Activated CD4-positive, alpha-beta memory T cell treated with anti-CD3 and anti-CD28 coated beads, Interleukin-2, amount 10 ng/mL, durations not matched to agents 7 days and 5 days (primary cell): Measurements from ENCODE around the gene CLCNKA. TPM values are rescaled to one million over a fixed set of nuclear protein-coding genes. Genes with fewer than 3 reads are reported as not detected.
A peak's percentile ranks its signal among the peaks of the same experiment; 100 is the strongest.
"Not testable (repeated sequence)": the region's sequence is repeated elsewhere in the genome, so short reads cannot be mapped to it uniquely, and the experiment has no call there.

Source experiments
- CTCF ChIA-PET: fragments of 350-600 bp; sonication (Branson Sonifier 250); formaldehyde crosslinking; loops from one replicate; lab custom pipeline; 2021; ENCODE audit warnings: antibody characterized with exemption, inconsistent platforms; lab: Charles Lee
- POLR2A ChIA-PET: fragments of 350-600 bp; sonication (Branson Sonifier 250); formaldehyde crosslinking; loops from one replicate; lab custom pipeline; 2021; ENCODE audit warnings: antibody characterized with exemption; lab: Charles Lee
- DNase-seq: peaks from one replicate; pipeline ENCODE4 v3.0.0-alpha.2; 2020
- H3K27ac Mint-ChIP-seq: one replicate; pipeline ENCODE4 v1.8.0; 2021; ENCODE audit warnings: mild to moderate bottlenecking, mixed read lengths
- H3K27me3 Mint-ChIP-seq: one replicate; pipeline ENCODE4 v1.8.0; 2021; ENCODE audit warnings: mixed read lengths
- H3K36me3 Mint-ChIP-seq: one replicate; pipeline ENCODE4 v1.8.0; 2021; ENCODE audit warnings: low read depth, mixed read lengths
- H3K4me1 Mint-ChIP-seq: one replicate; pipeline ENCODE4 v1.8.0; 2021; ENCODE audit warnings: mixed read lengths
- H3K4me3 Mint-ChIP-seq: one replicate; pipeline ENCODE4 v1.8.0; 2021; ENCODE audit warnings: mild to moderate bottlenecking, mixed read lengths
- H3K9me3 Mint-ChIP-seq: one replicate; pipeline ENCODE4 v1.8.0; 2021; ENCODE audit warnings: mixed read lengths
- total RNA-seq, 2 experiments: library from RNA; stranded (reverse); gene quantifications; one replicate each; pipeline ENCODE4 v1.2.3, GENCODE V29; 2021

CLCNKA gene
- total RNA-seq, 2 experiments from 2014 or later = 0.13 to 0.20 TPM

- H3K36me3 Mint-ChIP-seq = no peaks in the 10 kb centered on the region
- CTCF ChIA-PET = no interaction called here
- no peak overlapping the region for H3K4me3 Mint-ChIP-seq
- no peaks in the 10 kb centered on the region for H3K4me1 Mint-ChIP-seq
- POLR2A ChIA-PET = no interaction called here
- H3K27ac Mint-ChIP-seq = no peak overlapping the region
- no peaks in the 10 kb centered on the region for H3K9me3 Mint-ChIP-seq
- DNase-seq = no peak
- no peaks in the 10 kb centered on the region for H3K27me3 Mint-ChIP-seq
These were observed 30.2 kb upstream of the CLCNKA start for GRCh38 chr1:15991427-15992186.

DNA sequence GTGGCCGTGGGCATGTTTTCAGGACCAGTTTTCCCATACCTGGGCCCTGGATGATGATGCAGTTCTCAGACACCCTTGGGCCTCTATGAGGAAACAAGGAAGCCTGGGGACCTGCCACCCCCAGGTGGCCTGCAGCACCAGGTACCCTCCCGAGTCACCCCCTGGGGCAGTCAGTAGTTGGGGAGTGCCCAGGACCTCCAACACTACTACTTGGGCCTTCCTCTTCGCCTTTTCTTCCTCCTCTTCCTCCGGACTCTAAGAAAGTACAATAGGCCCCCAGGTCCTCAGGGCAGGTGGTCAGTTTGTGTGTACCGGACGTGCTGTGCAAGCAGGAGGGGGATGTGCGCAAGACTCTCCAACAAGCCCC, 29.7 kb upstream of the CLCNKA start:
- no peaks in the 10 kb centered on the region for H3K27me3 Mint-ChIP-seq
- no peaks in the 10 kb centered on the region for H3K4me1 Mint-ChIP-seq
- no peak for DNase-seq
- no peaks in the 10 kb centered on the region for H3K36me3 Mint-ChIP-seq
- H3K9me3 Mint-ChIP-seq = no peaks in the 10 kb centered on the region
- ChIA-PET POLR2A (no interaction called here), CTCF (no interaction called here)
- no peak overlapping the region for H3K27ac Mint-ChIP-seq
- H3K4me3 Mint-ChIP-seq = no peak overlapping the region

DNA sequence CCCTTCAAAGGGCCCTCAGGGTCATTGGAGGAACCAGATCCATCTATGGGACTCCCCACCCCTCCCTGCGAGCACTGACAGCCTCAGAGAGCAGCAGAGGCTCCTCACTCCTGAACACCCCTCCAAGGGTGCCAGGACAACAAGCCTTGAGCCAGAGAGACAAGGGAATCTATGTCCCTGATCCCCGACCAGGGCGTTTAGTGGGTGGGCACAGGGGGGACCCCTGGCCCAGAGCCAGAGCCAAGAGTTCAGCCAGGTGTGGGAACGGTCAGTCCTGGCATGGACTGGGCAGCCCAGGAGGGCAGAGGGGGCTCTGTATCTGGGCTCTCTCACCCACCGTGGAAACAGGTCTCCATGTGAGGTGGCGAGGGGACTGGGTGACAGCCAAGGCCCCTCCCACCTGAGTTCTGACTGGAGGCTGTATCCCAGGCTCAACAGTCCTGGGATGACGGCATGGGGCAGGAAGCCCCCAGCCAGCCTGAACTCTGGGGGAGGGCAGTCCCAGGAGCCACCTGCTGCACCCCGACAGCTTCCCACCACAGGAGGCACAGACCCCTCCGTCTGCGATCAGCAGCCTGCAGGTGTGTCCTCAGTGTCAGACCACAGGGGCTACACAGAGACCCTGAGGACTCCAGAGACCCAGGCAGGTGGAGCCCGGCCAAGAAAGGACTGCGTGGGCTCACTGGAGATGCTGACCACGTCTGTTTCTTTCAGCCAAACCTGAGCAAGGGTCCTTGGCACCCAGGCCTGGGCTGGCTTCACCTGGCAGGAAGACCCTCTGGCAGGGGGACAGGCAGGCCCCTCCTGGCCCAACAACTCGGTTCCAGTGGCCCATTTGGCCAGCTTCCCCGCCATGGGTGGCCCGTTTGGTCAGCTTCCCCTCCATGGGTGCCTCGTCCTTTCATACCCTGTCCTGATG, 29.0 kb upstream of the CLCNKA start:
- no peak for DNase-seq
- Mint-ChIP-seq H3K36me3 (no peaks in the 10 kb centered on the region), H3K27me3 (peaks cover under 1% of the 10 kb centered on the region), H3K4me1 (no peaks in the 10 kb centered on the region), H3K9me3 (no peaks in the 10 kb centered on the region), H3K4me3 (no peak overlapping the region), H3K27ac (no peak overlapping the region)
- ChIA-PET POLR2A (no interaction called here), CTCF (interaction anchor here (1.0 kb wide), 1 partner anchor 45 kb away, joined by 3 read pairs; no protein-coding TSS in a partner anchor)

- Mint-ChIP-seq H3K27me3 (peaks cover 2% of the 10 kb centered on the region), H3K4me3 (no peak overlapping the region), H3K9me3 (no peaks in the 10 kb centered on the region), H3K36me3 (no peaks in the 10 kb centered on the region), H3K4me1 (no peaks in the 10 kb centered on the region), H3K27ac (no peak overlapping the region)
- ChIA-PET CTCF (interaction anchor here (1.0 to 2.0 kb wide), 2 partner anchors 45 to 178 kb away, joined by 3 to 14 read pairs; no protein-coding TSS in a partner anchor), POLR2A (no interaction called here)
- no peak for DNase-seq
These were observed 28.2 kb upstream of the CLCNKA start for GRCh38 chr1:15993666-15994065.

- ChIA-PET POLR2A (no interaction called here), CTCF (interaction anchor here (1.0 to 2.0 kb wide), 2 partner anchors 46 to 179 kb away, joined by 3 to 14 read pairs; no protein-coding TSS in a partner anchor)
- Mint-ChIP-seq H3K9me3 (no peaks in the 10 kb centered on the region), H3K27me3 (peaks cover 7% of the 10 kb centered on the region), H3K4me1 (no peaks in the 10 kb centered on the region), H3K4me3 (no peak overlapping the region), H3K27ac (no peak overlapping the region), H3K36me3 (no peaks in the 10 kb centered on the region)
- DNase-seq = no peak
These were observed 27.8 kb upstream of the CLCNKA start for GRCh38 chr1:15994081-15994480.

DNA sequence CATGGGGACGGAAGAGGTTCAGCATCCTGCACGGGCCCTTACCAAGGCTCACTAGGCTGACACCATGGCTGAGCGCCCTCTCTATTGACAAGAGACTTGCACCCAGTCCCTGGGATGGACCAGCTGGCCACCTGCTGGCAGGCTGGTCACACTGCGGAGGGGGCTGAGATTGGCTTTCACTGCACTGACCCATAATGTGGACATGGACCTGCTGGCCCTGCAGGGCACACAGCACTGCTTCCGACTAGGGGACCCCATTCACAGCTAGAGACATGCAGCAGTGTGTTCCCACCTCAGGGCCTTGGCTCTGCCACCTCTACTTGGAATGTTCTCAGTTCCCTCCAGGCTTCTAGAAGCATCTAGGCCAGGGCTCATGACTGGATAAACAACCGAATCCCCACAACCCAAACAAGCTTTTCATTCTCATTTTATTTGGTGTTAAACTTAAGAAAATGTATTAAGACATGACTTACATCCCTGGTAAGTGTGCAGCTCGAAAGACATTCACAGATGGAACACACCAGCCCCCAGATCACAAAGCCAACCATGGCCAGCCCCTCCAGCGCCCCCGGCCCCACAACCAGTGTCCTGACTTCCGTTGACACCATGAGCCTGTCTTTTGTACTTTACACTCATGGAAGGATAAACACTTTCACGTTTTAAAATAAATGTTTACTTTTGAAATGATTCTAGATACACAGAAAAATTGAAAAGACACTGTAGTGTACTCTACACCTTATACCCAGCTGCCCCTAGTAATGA, 27.1 kb upstream of the CLCNKA start:
- Mint-ChIP-seq H3K36me3 (no peaks in the 10 kb centered on the region), H3K27ac (no peak overlapping the region), H3K9me3 (no peaks in the 10 kb centered on the region), H3K4me1 (no peaks in the 10 kb centered on the region), H3K27me3 (peaks cover 9% of the 10 kb centered on the region), H3K4me3 (no peak overlapping the region)
- POLR2A ChIA-PET = no interaction called here
- peak; percentile 58 for DNase-seq
- CTCF ChIA-PET = interaction anchor here (1.4 to 2.0 kb wide), 3 partner anchors 11 to 203 kb away, joined by 4 to 14 read pairs (median 4); no protein-coding TSS in a partner anchor

DNA sequence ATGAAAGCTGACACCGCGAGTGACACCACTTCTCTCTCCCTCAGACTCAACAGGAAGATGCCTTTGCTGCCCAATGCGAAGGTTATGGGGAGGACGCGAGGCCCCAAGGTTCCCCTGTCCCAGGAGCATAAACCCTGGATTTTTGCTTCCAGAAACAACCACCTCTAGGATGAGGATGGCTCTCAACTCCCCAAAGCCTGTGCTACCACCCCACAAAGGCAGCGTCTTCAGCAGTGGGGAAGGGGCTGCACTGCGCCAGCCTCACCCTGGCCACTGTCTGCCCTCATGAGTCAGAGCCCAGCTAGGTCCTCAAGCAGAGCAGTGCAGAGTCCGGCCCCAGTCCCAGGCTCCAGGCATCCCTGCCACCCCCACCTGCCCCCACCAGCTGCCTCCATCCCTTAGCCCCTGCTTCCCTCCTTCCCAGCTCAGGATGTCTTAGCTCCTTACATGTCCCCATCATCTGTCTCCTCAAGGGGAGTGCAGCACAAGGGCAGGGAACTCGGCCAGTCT, 24.7 kb upstream of the CLCNKA start:
- H3K27me3 Mint-ChIP-seq = peaks cover 13% of the 10 kb centered on the region
- POLR2A ChIA-PET = no interaction called here
- CTCF ChIA-PET = interaction anchor here (0.9 kb wide), 1 partner anchor 181 kb away, joined by 4 read pairs; no protein-coding TSS in a partner anchor
- no peaks in the 10 kb centered on the region for H3K36me3 Mint-ChIP-seq
- H3K4me3 Mint-ChIP-seq = no peak overlapping the region
- DNase-seq = no peak
- H3K9me3 Mint-ChIP-seq = no peaks in the 10 kb centered on the region
- no peaks in the 10 kb centered on the region for H3K4me1 Mint-ChIP-seq
- H3K27ac Mint-ChIP-seq = no peak overlapping the region

DNA sequence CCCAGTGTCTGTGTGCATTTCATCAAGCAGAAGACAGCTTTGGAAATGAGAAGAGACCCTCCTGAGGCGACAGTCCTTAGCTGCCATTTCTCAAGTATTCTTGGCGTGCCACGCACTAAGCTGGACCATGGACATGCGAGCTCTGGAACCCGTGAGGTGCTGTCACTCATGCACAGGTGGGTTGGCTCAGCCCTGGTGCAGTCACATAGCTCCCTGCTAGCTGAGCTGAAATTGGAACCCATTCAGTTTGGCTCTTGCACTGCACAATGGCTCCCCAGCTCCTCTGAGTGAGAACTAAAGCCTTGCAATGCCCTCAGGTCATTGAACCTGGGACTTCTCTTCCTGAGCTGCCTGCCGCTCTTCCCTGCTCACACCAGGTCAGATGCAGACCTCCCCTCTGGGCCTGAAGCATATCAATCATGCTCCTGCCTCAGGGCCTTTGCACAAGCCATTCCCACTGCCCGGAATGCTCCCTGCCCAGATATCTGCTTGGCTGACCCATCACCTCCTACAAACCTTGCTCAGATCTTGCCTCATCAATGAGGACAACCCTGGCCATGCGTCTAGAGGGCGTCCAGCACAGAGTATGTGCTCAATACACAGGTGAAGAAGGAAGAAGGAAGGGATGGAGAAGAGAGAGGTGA, 24.1 kb upstream of the CLCNKA start:
- H3K4me1 Mint-ChIP-seq = no peaks in the 10 kb centered on the region
- ChIA-PET CTCF (interaction anchor here (0.9 to 1.1 kb wide), 4 partner anchors 10 to 205 kb away, joined by 3 to 4 read pairs (median 4); no protein-coding TSS in a partner anchor), POLR2A (no interaction called here)
- no peak overlapping the region for H3K4me3 Mint-ChIP-seq
- no peaks in the 10 kb centered on the region for H3K36me3 Mint-ChIP-seq
- no peak for DNase-seq
- H3K27ac Mint-ChIP-seq = no peak overlapping the region
- peaks cover 13% of the 10 kb centered on the region for H3K27me3 Mint-ChIP-seq
- no peaks in the 10 kb centered on the region for H3K9me3 Mint-ChIP-seq

GRCh38 chr1:15998929-15999328, 22.9 kb upstream of the CLCNKA start:
- H3K9me3 Mint-ChIP-seq = no peaks in the 10 kb centered on the region
- DNase-seq = no peak
- no peaks in the 10 kb centered on the region for H3K4me1 Mint-ChIP-seq
- H3K27ac Mint-ChIP-seq = no peak overlapping the region
- H3K36me3 Mint-ChIP-seq = no peaks in the 10 kb centered on the region
- CTCF ChIA-PET = no interaction called here
- peaks cover 13% of the 10 kb centered on the region for H3K27me3 Mint-ChIP-seq
- POLR2A ChIA-PET = no interaction called here
- H3K4me3 Mint-ChIP-seq = no peak overlapping the region

DNA sequence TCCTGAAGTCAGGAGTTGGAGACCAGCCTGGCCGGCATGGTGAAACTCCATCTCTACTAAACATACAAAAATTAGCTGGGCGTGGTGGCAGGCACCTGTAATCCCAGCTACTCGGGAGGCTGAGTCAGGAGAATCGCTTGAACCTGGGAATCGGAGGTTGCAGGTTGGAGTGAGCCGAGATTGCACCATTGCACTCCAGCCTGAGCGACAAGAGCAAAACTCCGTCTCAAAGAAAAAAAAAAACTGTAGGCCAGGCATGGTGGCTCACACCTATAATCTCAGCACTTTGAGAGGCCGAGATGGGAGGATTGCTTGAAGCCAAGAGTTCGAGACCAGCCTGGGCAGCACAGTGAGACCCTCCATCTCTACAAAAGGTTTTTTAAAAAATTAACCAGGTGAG, 20.6 kb upstream of the CLCNKA start:
- H3K4me1 Mint-ChIP-seq, H3K27ac Mint-ChIP-seq, DNase-seq, H3K9me3 Mint-ChIP-seq, H3K4me3 Mint-ChIP-seq, CTCF ChIA-PET, H3K36me3 Mint-ChIP-seq: not testable (repeated sequence)
- POLR2A ChIA-PET = interaction anchor here (0.6 kb wide), 1 partner anchor 232 kb away, joined by 4 read pairs; no protein-coding TSS in a partner anchor
- peaks cover 13% of the 10 kb centered on the region for H3K27me3 Mint-ChIP-seq

GRCh38 chr1:16005597-16005996, 16.2 kb upstream of the CLCNKA start:
- Mint-ChIP-seq H3K36me3 (no peaks in the 10 kb centered on the region), H3K4me3 (no peak overlapping the region), H3K9me3 (no peaks in the 10 kb centered on the region), H3K27ac (no peak overlapping the region), H3K4me1 (peaks cover 8% of the 10 kb centered on the region), H3K27me3 (peaks cover 6% of the 10 kb centered on the region)
- ChIA-PET CTCF (interaction anchor here (0.9 to 3.0 kb wide), 4 partner anchors 11 to 214 kb away, joined by 4 to 13 read pairs (median 6); no protein-coding TSS in a partner anchor), POLR2A (no interaction called here)
- no peak for DNase-seq

DNA sequence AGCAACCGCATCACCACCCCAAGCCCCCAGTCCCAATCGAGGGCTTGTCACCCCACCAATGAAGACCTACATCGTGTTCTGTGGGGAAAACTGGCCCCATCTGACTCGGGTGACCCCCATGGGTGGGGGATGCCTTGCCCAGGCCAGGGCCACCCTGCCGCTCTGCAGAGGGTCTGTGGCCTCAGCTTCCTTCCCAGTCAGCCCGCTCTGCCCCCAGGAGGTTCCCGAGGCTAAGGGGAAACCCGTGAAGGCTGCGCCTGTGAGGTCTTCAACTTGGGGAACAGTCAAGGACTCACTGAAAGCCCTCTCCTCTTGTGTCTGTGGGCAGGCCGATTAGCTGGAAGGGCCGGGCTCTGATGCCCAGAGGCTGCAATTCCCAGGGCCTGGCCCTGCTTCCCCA, 15.8 kb upstream of the CLCNKA start:
- Mint-ChIP-seq H3K4me1 (peaks cover 8% of the 10 kb centered on the region), H3K27ac (no peak overlapping the region), H3K36me3 (no peaks in the 10 kb centered on the region), H3K4me3 (no peak overlapping the region), H3K27me3 (peaks cover 3% of the 10 kb centered on the region), H3K9me3 (no peaks in the 10 kb centered on the region)
- CTCF ChIA-PET = interaction anchor here (0.9 to 3.0 kb wide), 4 partner anchors 11 to 214 kb away, joined by 4 to 13 read pairs (median 6); no protein-coding TSS in a partner anchor
- DNase-seq = no peak
- POLR2A ChIA-PET = no interaction called here
